ENCODE measurements around the gene MID2.

MID2 gene

DNA sequence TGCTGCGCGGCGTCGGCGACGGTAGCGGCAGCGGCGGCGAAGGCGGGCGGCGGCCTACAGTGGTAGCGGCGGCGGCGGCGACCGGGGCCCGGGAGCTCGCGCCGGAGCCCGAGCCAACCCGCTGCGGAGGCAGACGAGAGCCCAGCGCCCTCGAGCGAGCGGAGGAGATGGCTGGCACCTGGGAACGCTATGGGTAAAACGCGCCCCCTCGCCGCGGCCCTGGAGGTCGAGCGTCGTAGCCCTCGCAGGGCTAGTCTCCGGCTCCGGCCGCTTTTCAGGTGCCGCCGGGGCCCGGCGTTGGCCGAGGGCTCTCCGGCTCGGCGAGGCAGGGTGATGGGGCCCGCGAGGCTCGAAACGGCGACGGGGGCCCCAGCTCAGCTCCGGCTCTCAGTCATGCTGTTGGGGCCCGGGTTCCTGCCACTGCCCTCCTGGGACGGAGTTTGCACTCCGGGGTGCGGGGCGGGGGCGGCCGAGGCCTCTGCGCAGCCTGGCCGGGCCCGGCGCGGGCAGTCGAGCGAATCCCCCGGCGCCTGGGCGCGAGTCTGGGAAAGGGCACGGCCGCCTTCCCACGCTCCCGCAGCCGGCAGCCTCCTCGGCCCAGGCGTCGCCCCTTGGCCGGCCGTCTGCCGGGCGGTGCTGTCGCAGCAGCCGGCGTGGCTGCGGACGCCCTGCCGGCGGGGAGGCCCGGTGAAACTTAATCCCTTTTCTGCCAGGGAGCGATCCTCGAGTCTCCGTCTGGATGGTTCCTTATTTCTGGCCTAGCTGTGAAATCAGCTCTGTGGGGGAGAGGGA, 768 bp downstream of the MID2 start:
- peak overlapping the region; percentile 96 to 97 (median 96) for H3K27ac Mint-ChIP-seq
- TF ChIP-seq, protein P1, sequence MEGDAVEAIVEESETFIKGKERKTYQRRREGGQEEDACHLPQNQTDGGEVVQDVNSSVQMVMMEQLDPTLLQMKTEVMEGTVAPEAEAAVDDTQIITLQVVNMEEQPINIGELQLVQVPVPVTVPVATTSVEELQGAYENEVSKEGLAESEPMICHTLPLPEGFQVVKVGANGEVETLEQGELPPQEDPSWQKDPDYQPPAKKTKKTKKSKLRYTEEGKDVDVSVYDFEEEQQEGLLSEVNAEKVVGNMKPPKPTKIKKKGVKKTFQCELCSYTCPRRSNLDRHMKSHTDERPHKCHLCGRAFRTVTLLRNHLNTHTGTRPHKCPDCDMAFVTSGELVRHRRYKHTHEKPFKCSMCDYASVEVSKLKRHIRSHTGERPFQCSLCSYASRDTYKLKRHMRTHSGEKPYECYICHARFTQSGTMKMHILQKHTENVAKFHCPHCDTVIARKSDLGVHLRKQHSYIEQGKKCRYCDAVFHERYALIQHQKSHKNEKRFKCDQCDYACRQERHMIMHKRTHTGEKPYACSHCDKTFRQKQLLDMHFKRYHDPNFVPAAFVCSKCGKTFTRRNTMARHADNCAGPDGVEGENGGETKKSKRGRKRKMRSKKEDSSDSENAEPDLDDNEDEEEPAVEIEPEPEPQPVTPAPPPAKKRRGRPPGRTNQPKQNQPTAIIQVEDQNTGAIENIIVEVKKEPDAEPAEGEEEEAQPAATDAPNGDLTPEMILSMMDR (IDR thresholded peaks at IDR 0.05; ENCODE audit: unreplicated experiment in 3 of 3) = no peak
- H3K9me3 Mint-ChIP-seq = peaks cover 11% of the 10 kb centered on the region

DNA sequence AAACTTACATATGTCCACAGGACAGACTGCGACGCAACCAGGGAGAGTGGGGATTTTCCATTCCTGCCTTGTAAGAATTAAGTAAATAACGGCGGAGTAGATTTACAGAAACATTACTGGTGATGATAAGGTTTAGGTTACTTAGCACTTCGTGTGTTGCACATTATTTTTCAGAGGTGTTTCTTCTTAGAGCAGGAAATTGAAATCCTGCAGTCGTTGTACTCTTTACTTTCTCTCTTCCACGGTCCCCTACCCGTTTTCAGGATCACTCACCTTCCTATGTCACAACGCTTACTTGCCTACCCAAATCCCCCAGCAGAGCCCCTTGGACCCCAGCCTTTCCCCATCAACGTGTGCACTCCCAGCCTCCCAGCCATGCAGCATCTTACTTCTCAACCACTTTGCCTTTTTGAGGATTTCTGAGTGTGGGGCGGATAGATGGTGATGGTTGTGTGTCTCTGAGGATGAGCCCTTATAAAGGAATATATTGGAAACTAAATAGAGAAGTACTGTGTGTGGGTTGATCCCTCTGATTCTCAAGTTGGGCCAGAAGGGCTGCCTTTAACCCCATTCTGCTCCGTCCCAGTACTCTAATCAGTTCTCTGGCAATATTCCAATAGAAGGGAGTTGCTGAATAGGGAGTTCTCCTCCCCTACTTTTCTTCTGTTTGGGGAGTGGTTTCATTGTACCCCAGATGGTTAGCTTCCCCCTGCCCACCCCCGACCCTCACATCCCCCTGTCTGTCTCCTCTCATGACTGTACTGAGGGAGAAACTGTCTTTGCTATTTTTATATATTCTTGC, 1.6 kb downstream of the MID2 start:
- Mint-ChIP-seq H3K4me3 (peak overlapping the region; percentile 84 to 94 (median 90)), H3K27ac (peak overlapping the region; percentile 96 to 97 (median 96)), H3K27me3 (ENCODE audit: low read depth) (peaks cover 5% of the 10 kb centered on the region), H3K9me3 (peaks cover 11% of the 10 kb centered on the region), H3K36me3 (ENCODE audit: low read depth) (no peaks in the 10 kb centered on the region), H3K4me1 (peaks cover 41% of the 10 kb centered on the region)
- TF ChIP-seq, protein P1 (IDR thresholded peaks at IDR 0.05; ENCODE audit: unreplicated experiment in 3 of 3) = no peak

More for the DNA sequence above, 768 bp downstream of the MID2 start:
- H3K36me3 Mint-ChIP-seq (ENCODE audit: low read depth) = no peaks in the 10 kb centered on the region
- H3K4me1 Mint-ChIP-seq = peaks cover 41% of the 10 kb centered on the region
- H3K4me3 Mint-ChIP-seq = peak overlapping the region; percentile 84 to 94 (median 90)
- H3K27me3 Mint-ChIP-seq (ENCODE audit: low read depth) = peaks cover 5% of the 10 kb centered on the region

- TF ChIP-seq, protein P1 (IDR thresholded peaks at IDR 0.05; ENCODE audit: unreplicated experiment in 3 of 3) = no peak
- Mint-ChIP-seq H3K4me3 (peak overlapping the region; percentile 84 to 94 (median 90)), H3K4me1 (peaks cover 41% of the 10 kb centered on the region), H3K36me3 (ENCODE audit: low read depth) (no peaks in the 10 kb centered on the region), H3K27ac (peak overlapping the region; percentile 96 to 97 (median 96)), H3K9me3 (peaks cover 11% of the 10 kb centered on the region), H3K27me3 (ENCODE audit: low read depth) (peaks cover 5% of the 10 kb centered on the region)
These were observed 2.2 kb downstream of the MID2 start for GRCh38 chrX:107827852-107828251.

DNA sequence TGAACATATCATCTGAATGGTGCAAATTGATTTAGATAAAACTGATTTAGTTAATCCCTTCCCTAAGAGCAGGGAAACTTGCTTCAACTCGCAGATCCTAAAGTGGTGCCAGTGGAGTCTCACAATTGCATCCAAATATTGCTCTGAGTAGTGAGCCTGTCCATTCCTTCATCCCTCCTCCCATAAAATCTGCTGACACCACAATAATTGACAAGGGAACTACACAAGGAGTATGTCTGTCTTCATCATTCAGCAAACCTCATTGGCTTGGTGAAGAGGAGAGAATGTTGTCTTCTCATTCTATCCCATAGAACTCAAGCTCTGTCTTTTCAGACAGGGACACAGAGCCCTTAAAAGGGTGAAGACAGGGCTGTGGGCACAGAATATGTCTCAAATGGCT, 4.2 kb downstream of the MID2 start:
- Mint-ChIP-seq H3K27me3 (ENCODE audit: low read depth) (peaks cover 2% of the 10 kb centered on the region), H3K9me3 (peaks cover under 1% of the 10 kb centered on the region), H3K27ac (peak overlapping the region in 2 of 3 experiments; percentile 48 to 56), H3K4me3 (no peak overlapping the region), H3K36me3 (ENCODE audit: low read depth) (no peaks in the 10 kb centered on the region), H3K4me1 (peaks cover 35% of the 10 kb centered on the region)
- TF ChIP-seq, protein P1 (IDR thresholded peaks at IDR 0.05; ENCODE audit: unreplicated experiment in 3 of 3) = no peak

DNA sequence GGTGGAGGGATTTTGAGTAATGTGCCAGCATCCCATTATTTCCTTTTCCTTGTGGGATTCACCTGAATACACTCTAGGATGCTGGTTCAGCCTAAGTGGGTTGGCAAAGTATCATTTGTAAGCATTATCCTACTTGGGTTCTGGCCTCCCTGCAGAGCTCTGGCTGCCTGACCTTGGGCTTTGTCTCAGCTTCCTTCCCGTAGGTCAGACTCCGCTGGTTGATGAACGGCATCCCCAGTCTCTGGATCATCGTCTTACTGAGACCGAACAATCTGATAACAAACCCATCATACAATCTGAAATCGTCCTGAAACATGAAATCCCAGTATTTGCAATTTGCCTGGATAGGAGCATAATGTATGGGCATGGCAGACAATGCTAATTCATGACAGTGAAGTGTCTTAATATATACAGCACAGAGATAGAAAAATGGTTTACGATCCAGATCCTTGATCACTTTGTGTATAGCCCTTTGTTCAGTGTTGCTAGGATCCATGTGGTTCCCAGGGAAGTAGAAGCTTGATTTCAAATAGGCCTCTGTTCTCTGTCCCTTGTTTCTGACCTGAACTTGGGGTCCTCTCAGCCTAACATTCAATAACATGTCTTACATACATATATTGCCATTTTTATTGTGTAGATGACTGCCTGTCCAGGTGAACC, 5.5 kb downstream of the MID2 start:
- TF ChIP-seq, protein P1 (IDR thresholded peaks at IDR 0.05; ENCODE audit: unreplicated experiment in 3 of 3) = no peak
- H3K9me3 Mint-ChIP-seq = no peaks in the 10 kb centered on the region
- peaks cover 27% of the 10 kb centered on the region for H3K4me1 Mint-ChIP-seq
- peak overlapping the region in 1 of 3 experiments; percentile 36 for H3K4me3 Mint-ChIP-seq
- no peaks in the 10 kb centered on the region for H3K27me3 Mint-ChIP-seq (ENCODE audit: low read depth)
- H3K36me3 Mint-ChIP-seq (ENCODE audit: low read depth) = no peaks in the 10 kb centered on the region
- peak overlapping the region in 2 of 3 experiments; percentile 42 to 56 for H3K27ac Mint-ChIP-seq
